HG03103 (cell line): Measurements from ENCODE around the gene RHBDL1.

Experiments
- ATAC-seq: cut with Tn5 transposase; IDR thresholded peaks from one replicate; pipeline ENCODE4 v1.9.1; 2021; ENCODE audit warnings: low read depth; ENCODE audit not compliant: unreplicated experiment

RHBDL1 gene

DNA sequence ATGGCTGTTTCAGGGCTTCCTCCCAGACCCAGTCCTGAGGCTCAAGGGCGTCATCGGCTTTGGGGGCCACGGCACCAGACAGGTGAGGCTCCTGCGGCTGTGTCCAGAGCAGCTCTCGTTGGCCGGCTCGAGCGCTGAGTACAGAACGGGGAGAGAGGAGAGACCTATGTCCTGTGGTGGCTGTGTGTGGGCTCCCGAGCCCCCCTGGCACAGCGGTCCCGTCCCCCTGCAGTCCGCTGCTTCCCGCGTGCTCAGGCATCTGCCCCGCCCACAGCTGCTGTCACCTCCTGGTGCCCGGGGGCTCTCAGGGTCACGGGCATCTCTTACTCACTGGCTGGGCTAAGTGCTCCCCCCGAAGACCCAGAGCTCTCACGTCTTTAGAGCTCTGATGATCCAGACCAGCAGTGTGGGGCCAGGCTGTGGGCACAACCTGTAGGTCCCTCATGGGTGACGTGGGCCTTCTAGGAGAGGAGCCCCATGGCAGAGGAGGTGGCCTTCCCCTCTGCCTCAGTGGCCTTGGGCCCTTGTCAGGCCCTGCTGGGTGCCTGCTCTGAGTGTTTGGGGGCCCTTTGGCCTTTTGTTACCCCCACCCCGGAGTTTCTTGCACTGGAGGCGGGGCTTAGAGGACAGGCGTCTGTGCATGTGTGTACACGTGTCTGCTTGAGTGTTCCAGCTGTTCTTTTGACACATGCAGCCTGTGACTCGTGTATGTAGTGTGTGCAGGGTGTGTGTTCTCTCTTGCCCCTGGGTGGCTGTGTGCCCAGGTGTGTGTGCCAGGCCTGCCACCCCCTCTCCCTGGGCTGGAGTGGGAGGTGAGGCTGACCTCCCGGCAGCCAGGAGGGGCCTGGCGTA, 22.8 kb upstream of the RHBDL1 start:
- ATAC-seq: no peak

GRCh38 chr16:654034-654433, 21.4 kb upstream of the RHBDL1 start:
- ATAC-seq: no peak

- ATAC-seq: no peak
Observed at GRCh38 chr16:657487-657886, 18.0 kb upstream of the RHBDL1 start.

DNA sequence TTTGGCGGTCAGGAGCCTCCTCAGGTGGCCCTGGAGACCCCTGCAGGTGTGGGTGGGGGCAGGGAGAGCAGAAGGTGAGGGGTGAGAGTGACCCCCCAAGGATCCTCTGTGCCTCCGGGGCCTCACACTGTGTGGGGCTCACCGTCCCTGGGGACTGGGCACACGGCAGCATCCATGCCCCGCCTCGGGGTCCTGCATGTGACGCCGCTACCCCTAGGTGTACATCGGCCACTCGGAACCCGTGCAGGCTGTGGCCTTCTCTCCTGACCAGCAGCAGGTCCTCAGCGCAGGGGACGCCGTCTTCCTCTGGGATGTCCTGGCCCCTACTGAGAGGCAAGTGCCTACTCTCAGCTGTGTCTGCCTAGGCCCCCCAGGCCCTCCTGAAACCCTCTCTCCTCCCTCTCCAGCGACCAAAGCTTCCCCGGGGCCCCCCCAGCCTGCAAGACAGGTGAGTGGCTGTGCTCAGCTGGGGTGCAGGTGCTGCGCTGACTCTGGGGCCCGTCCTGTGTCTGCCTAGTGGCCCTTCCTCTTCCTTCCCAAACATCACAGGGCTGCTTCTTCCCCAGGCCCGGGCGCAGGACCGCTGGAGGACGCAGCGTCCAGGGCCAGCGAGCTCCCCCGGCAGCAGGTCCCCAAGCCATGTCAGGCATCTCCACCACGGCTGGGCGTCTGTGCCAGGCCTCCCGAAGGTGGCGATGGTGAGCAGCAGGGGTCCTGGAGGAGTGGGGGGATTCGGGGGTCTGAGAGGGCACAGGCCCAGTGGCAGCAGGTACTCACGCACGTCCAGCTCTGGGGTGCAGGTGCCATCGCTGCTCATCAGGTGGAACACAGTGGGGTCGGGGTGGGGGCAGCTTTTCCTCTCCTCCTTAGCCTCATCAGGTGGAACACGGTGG, 16.5 kb upstream of the RHBDL1 start:
- no peak for ATAC-seq

GRCh38 chr16:659618-660017, 15.9 kb upstream of the RHBDL1 start:
- no peak for ATAC-seq

GRCh38 chr16:660132-660458, 15.4 kb upstream of the RHBDL1 start:
- no peak for ATAC-seq

DNA sequence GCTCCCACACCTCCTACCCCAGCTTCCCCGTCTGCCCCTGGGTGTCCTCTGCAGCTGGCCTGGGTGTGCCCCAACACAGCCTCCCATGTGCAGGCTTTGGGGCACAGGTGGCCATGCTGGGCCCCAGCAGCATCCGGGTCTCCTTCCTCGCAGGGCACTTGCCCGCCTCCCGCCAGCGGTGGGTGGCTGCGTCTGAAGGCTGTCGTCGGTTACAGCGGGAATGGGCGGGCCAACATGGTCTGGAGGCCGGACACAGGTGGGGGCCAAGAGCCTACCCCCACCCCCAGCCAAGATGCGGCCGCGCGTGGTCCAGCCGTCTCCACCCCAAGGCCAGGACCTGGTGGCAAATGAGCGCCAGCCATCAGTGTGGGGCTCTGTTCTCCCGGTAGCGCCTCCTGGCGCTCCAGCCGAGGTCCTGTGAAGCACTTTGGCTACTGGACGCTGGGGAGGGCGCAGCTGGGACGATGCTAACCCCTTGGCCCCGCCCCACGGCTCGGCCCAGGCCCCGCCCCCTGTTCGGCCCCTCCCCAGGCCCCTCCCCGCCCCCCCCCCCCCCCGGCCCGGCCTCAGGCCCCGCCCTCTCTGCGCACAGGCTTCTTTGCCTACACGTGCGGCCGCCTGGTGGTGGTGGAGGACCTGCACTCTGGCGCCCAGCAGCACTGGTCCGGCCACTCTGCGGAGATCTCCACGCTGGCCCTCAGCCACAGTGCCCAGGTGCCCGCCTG, 14.8 kb upstream of the RHBDL1 start:
- peak; percentile 47 for ATAC-seq

DNA sequence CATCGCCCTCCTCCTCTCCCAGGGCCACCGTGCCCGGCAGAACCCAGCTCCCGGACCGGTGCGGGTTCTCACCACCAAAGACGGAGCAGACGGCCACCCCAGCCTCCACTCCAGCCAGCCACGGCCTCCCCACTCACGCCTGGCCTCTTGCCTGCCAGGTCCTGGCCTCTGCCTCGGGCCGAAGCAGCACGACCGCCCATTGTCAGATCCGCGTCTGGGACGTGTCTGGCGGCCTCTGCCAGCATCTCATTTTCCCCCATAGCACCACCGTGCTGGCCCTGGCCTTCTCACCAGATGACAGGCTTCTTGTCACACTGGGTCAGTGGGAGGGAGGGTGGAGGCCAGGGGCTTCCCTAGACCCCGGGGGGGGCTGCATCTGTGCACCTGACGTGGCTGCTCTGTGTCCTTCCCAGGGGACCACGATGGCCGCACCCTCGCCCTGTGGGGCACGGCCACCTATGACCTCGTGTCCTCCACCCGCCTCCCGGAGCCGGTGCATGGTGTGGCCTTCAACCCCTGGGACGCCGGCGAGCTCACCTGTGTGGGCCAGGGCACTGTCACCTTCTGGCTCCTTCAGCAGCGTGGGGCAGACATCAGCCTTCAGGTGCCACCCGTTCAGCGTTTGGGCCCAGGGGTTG, 14.2 kb upstream of the RHBDL1 start:
- ATAC-seq: no peak

DNA sequence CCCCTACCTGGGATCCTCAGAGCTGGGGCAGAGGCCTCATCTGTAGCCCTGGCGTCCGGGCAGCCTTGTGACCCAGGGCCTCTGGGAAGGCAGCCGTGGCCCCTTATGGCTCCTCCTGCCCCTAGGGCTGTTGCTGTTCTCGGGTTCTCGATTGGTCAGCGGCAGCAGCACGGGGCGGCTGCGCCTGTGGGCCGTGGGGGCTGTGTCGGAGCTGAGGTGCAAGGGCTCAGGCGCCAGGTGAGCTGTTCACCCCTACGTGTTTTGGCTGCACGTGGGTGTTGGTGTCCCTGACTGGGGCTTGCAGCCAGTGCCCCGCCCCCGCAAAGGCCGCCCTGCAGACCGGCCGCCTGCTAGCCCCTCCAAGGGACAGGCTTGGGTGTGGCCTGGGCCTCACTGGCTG, 13.4 kb upstream of the RHBDL1 start:
- no peak for ATAC-seq

DNA sequence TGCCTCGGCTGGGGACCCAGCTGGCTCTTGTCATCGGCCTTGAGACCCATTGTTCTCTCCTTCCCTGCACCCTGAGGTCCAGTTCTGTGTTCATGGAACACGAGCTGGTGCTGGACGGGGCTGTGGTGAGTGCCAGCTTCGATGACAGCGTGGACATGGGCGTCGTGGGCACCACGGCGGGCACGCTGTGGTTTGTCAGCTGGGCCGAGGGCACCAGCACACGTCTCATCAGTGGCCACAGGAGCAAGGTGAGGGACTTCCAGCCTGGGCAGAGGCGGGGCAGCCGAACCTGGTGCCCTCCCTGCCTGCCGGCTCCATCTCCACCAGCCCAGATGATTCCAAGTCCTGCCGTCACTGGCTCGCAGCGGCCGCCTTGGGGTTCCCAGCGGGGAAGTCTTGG, 12.9 kb upstream of the RHBDL1 start:
- no peak for ATAC-seq

DNA sequence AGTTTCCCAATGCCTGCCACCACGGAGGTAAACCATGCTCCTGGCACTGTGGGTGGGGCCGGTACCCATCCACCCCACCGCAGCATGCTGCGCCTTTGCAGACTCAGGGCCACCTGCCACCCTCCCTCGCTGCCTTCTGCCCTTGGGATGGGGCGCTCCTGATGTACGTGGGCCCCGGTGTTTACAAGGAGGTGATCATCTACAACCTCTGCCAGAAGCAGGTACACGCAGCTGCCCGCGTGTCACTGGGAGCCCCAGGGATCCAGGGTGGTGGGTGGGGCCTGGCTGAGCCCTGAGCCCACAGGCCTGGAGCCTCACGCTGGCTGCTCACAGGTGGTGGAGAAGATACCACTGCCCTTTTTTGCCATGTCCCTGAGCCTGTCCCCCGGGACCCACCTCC, 8.9 kb upstream of the RHBDL1 start:
- no peak for ATAC-seq

GRCh38 chr16:667113-667779, 8.2 kb upstream of the RHBDL1 start:
- ATAC-seq: no peak

DNA sequence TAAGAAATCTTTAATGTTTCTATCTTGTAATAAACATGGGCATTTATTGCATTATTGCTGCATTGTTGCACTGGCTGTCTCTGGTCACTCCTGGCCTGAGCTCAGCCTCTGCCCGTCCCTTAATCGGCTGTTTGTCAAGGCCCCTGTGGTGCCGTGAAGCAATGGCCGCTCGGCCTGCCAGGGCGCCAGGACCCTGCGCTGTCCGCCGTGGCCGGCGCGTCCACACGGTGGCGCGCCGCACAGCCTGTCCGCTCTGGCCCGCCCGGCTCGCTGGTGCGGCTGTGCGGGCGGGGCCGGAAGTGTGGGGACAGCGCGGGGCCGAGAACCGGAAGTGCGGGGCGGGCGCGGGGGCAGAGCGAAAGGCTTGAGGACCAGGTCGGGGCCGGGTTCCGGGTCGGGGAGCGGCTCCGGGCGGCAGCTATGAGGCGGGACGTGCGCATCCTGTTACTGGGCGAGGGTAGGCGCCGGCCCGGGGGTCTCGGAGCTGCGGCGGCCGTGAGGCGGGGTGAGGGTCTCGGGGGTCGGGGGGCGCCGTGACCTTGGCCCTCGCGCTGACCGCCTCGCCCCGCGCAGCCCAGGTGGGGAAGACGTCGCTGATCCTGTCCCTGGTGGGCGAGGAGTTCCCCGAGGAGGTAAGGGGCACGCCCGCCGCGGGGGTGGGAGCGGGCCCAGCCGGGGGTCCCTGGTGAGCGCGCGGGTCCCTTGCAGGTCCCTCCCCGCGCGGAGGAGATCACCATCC, 7.5 kb upstream of the RHBDL1 start, which contains the start of gene RHOT2:
Gene RHOT2 (plus strand): TSS at position 353 of the 739 bp plus-strand sequence. CDS start 68 bp downstream, at position 421.
- ATAC-seq: peak; percentile 72

- no peak for ATAC-seq
Observed at GRCh38 chr16:668519-669171, 6.8 kb upstream of the RHBDL1 start.

GRCh38 chr16:669666-670065, 5.8 kb upstream of the RHBDL1 start:
- no peak for ATAC-seq

GRCh38 chr16:670485-671352, 4.8 kb upstream of the RHBDL1 start:
- ATAC-seq: no peak

DNA sequence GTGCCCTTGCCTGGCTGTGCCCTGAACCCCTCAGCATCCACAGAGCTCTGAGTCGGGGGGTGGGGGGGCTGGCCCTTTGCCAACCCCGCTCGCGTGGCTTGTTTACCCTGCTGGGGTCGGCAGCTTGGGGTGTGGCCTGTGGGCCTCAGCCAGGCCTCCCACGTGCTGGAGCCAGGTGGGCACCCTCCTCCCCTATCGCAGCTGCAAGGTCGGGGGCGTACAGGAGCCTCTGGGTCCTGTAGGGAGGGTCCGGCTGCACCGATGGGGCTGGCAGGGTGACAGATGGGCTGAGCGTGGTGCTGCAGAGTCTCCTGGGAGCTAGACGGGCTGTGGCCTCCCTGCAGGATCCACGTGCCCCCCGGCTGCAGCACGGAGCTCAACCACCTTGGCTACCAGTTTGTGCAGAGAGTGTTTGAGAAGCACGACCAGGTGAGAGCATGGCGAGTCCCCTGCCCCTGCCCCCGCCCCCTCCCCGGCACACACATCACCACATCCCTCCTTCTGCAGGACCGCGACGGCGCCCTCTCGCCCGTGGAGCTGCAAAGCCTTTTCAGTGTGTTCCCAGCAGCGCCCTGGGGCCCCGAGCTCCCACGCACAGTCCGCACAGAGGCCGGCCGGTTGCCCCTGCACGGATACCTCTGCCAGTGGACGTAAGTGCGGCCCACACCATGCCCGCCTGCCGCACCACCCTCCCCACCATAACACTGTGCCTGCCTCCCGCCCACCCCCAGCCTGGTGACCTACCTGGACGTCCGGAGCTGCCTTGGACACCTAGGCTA, 3.9 kb upstream of the RHBDL1 start:
- no peak for ATAC-seq
